Panc1 (cell line): ENCODE measurements around the gene CUX1. TPM values are rescaled to one million over a fixed set of nuclear protein-coding genes. Genes with fewer than 3 reads are reported as not detected.

Experiments
- ATAC-seq: fragments of 200-7000 bp; cut with Tn5 transposase; 2 replicates; pipeline ENCODE4 v1.9.1; 2020; ENCODE audit warnings: mild to moderate bottlenecking, moderate library complexity
- BruUV-seq: library from RNA; stranded (reverse); fragments of 400-500 nt; replicated peaks from 2 replicates; lab custom pipeline; 2021; lab: Mats Ljungman, UMichigan
- CTCF ChIA-PET: fragments of 300-600 bp; sonication (Branson Sonifier 250); formaldehyde crosslinking; loops from one replicate; lab custom pipeline; 2022; ENCODE audit warnings: antibody characterized with exemption; lab: Charles Lee
- POLR2A ChIA-PET: fragments of 300-600 bp; sonication (Branson Sonifier 250); formaldehyde crosslinking; loops from one replicate; lab custom pipeline; 2022; ENCODE audit warnings: antibody characterized with exemption; lab: Charles Lee
- DNase-seq: peaks from one replicate; pipeline ENCODE4 v3.0.0-alpha.2; 2010; ENCODE audit warnings: low read depth, low spot score
- H3K27ac ChIP-seq: 2 replicates; pipeline ENCODE4 v1.5.1; 2011; ENCODE audit warnings: mild to moderate bottlenecking, low read length, inconsistent platforms
- H3K27me3 ChIP-seq: fragments of 200-500 bp; sonication (Bioruptor generic); 2 replicates; pipeline ENCODE4 v1.6.0; 2014; ENCODE audit warnings: low read length, inconsistent platforms; ENCODE audit not compliant: control insufficient read depth, insufficient read depth
- H3K36me3 ChIP-seq: fragments of 200-500 bp; sonication (Bioruptor generic); 2 replicates; pipeline ENCODE4 v1.5.1; 2014; ENCODE audit warnings: inconsistent platforms, mild to moderate bottlenecking, low read length, moderate library complexity; ENCODE audit not compliant: control insufficient read depth, insufficient read depth
- H3K4me1 ChIP-seq: 2 replicates; pipeline ENCODE4 v1.5.1; 2011; ENCODE audit warnings: inconsistent platforms, mild to moderate bottlenecking, low read length, moderate library complexity; ENCODE audit not compliant: control insufficient read depth, insufficient read depth
- H3K4me3 ChIP-seq, 2 experiments: 2 replicates each; pipeline ENCODE4 v1.5.1; 2011 to 2012; ENCODE audit warnings: low read depth in 2 of 2, low read length in 2 of 2, mild to moderate bottlenecking in 2 of 2, inconsistent platforms in 1 of 2, moderate library complexity in 1 of 2
- H3K9me3 ChIP-seq: fragments of 200-500 bp; sonication (Bioruptor generic); 2 replicates; pipeline ENCODE4 v1.5.1; 2014; ENCODE audit warnings: low read depth, mild to moderate bottlenecking, inconsistent platforms, low read length, moderate library complexity; ENCODE audit not compliant: control insufficient read depth, insufficient read depth
- CTCF ChIP-seq: fragments of 450-650 bp; IDR thresholded peaks from 2 replicates; pipeline ENCODE4 v1.5.1; 2017; ENCODE audit warnings: mild to moderate bottlenecking
- POLR2AphosphoS5 ChIP-seq: IDR thresholded peaks from 2 replicates; pipeline ENCODE4 v1.6.1; 2012; ENCODE audit warnings: mild to moderate bottlenecking, low read depth, low read length, moderate library complexity
- REST ChIP-seq, 2 experiments: IDR thresholded peaks; 2 replicates each; pipeline ENCODE4 v1.6.1; 2011 to 2012; ENCODE audit warnings: low read depth in 2 of 2, control low read depth in 1 of 2, low read length in 1 of 2, mild to moderate bottlenecking in 1 of 2, moderate library complexity in 1 of 2; ENCODE audit not compliant: insufficient read depth in 1 of 2
- SIN3A ChIP-seq: IDR thresholded peaks from 2 replicates; pipeline ENCODE4 v1.6.1; 2012; ENCODE audit warnings: low read depth, mild to moderate bottlenecking, low read length, moderate library complexity, borderline replicate concordance; ENCODE audit not compliant: insufficient read depth
- TCF7L2 ChIP-seq: IDR thresholded peaks from 2 replicates; pipeline ENCODE4 v1.6.1; 2011; ENCODE audit warnings: mild to moderate bottlenecking, low read depth, low read length, inconsistent platforms
- in situ Hi-C: cut with HindIII; loops from 2 replicates; pipeline ENCODE4 v1.10.0; 2016; ENCODE audit warnings: low sequenced_read_pairs, low pct_unique_long_range_greater_than_20kb
- intact Hi-C: fragments of 100-400 bp; cut with micrococcal nuclease; formaldehyde crosslinking; loops from one replicate; pipeline ENCODE4 v1.10.0; 2022; ENCODE audit not compliant: unreplicated experiment
- total RNA-seq: library from RNA; stranded (reverse); gene quantifications from one replicate; pipeline ENCODE4 v1.2.1, GENCODE V29; 2021; ENCODE audit not compliant: unreplicated experiment

Gene CUX1
- total RNA-seq, 1 experiment from 2014 or later = 50.9 TPM

GRCh38 chr7:102222445-102222844 lies 405.0 kb downstream of the CUX1 start:
- no peaks in the 10 kb centered on the region for H3K36me3 ChIP-seq
- in situ Hi-C loops (no loop called here), intact Hi-C loops (no loop called here)
- DNase-seq (no peak), ATAC-seq (no peak)
- H3K27me3 ChIP-seq = no peaks in the 10 kb centered on the region
- H3K4me3 ChIP-seq = no peak overlapping the region
- CTCF ChIA-PET = no interaction called here
- no peaks in the 10 kb centered on the region for H3K4me1 ChIP-seq
- no peaks in the 10 kb centered on the region for H3K9me3 ChIP-seq
- H3K27ac ChIP-seq = no peak overlapping the region
- BruUV-seq = no TSS peak
- POLR2A ChIA-PET = no interaction called here
- no peak for TF ChIP-seq CTCF
- no peak for TF ChIP-seq POLR2AphosphoS5
- no peak for TF ChIP-seq SIN3A
- TF ChIP-seq REST (IDR thresholded peaks at IDR 0.05; ENCODE audit: insufficient read depth in 1 of 2, low read depth in 2 of 2, low read length in 1 of 2) = no peak
- TF ChIP-seq TCF7L2 = no peak

- POLR2A ChIA-PET = no interaction called here
- H3K4me1 ChIP-seq = no peaks in the 10 kb centered on the region
- TF ChIP-seq CTCF (no peak), POLR2AphosphoS5 (no peak), SIN3A (no peak), REST (IDR thresholded peaks at IDR 0.05; ENCODE audit: insufficient read depth in 1 of 2, low read depth in 2 of 2, low read length in 1 of 2) (no peak), TCF7L2 (no peak)
- H3K36me3 ChIP-seq = no peaks in the 10 kb centered on the region
- BruUV-seq = no TSS peak
- DNase-seq (no peak), ATAC-seq (no peak)
- H3K27ac ChIP-seq = no peak overlapping the region
- CTCF ChIA-PET = no interaction called here
- no peaks in the 10 kb centered on the region for H3K9me3 ChIP-seq
- no peak overlapping the region for H3K4me3 ChIP-seq
- H3K27me3 ChIP-seq = no peaks in the 10 kb centered on the region
- in situ Hi-C loops (no loop called here), intact Hi-C loops (no loop called here)
These were observed 405.8 kb downstream of the CUX1 start for GRCh38 chr7:102223184-102223583.
